NCI-H748 treated with DMSO at 0.1 percent for 48 hours (cell line): ENCODE results near the gene EPB41L5.
"Not testable (repeated sequence)": the region's sequence is repeated elsewhere in the genome, so short reads cannot be mapped to it uniquely, and the experiment has no call there.

Experiments
- DNase-seq: peaks from one replicate; lab custom pipeline; 2025; lab: John Stamatoyannopoulos, UW

The EPB41L5 gene

DNA sequence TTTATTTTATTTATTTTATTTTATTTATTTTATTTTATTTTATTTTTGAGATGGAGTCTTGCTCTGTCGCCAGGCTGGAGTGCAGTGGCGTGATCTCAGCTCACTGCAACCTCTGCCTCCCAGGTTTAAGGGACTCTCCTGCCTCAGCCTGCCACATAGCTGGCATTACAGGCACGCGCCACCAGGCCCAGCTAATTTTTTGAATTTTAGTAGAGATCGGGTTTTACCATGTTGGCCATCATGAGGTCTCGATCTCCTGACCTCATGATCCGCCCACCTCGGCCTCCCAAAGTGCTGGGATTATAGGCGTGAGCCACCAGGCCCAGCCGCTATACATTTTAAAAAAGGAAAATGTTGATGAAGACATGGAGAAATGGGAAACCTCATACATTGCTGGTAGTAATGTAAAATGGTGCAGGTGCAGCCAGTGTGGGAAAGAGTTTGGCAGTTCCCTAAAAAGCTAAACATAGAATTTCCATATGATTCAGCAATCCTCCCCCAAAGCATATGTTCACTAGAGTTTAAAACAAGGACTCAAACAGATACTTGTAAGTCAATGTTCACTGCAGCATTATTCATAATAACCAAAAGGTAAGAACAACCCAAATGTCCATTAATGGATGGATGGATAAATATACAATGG, 187.1 kb downstream of the EPB41L5 start:
- not testable (repeated sequence) for DNase-seq

DNA sequence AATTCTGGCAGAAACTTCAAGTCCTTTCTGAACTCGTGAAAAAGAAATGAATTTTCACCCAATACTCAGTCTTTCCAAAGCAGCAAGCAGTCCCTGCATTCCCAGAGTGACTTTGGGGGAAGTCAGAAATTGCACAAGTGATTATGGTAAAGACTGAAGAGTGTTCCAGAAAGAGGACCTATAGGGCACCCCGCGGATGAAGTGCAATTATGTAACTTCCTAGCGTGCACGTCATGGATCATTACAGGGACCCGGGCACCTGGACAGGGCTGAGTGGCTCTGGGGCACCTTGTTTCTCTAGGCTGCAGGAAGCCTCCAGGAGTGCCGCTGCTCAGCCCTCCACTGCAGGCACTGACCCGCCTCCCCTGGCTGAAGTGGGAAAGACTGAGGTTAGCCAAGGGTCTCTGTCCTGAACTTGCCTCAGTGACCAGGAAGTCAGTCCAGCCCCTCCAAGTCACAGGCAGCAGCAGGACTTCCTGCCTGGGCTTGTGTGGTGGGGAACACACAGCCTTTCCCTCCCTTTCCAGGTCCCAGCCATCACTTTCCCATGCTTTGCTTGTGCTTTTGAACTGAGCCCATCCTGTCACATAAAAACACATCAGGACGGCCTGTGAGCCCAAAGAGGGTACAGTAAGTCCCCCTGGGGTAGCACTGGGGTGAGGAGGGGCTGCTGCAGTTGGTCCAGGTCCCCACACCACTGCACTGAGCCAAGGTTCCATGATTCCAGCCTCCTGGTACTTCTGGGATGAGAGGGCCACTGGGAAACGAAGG, 190.6 kb downstream of the EPB41L5 start:
- DNase-seq, result no peak

DNA sequence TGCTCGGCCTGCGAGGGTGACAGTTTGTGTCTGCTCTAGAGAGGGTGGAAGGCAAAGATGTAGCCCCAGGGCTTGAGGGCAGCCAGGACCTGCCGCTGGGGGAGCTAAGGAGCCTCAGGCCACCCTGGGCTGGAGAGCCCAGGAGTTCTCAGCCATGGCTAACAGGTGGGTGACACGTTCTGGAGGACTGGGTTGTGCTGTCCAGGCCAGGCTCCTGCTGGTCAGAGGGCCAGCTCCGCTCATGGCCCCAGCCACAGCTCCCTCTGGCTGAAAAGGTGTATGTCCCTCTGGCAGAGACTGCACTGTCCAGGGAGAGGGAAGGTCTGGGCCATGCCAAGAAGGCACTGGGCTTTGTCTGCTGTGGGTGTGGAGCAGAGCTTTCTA, 191.1 kb downstream of the EPB41L5 start:
- DNase-seq, result no peak

DNA sequence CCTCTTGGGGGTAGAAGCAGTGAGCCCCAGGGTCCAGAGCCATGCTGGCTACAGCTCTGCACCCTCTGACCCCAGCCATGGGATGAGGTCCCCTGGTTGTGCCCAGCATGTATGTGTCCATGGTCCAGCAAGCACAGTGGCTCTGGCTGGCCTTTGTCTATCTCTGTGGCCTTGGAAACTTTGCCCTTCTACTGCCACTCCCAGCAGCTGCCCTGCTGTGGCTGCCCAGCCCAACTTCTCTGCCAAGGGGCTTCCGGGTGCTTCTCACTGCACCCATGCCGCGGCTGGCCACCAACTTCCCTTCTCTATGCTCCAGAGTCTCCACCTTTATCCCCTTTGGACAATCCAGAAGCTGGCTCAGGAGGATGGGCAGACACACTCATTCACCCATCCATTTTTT, 191.5 kb downstream of the EPB41L5 start:
- DNase-seq, result no peak

DNA sequence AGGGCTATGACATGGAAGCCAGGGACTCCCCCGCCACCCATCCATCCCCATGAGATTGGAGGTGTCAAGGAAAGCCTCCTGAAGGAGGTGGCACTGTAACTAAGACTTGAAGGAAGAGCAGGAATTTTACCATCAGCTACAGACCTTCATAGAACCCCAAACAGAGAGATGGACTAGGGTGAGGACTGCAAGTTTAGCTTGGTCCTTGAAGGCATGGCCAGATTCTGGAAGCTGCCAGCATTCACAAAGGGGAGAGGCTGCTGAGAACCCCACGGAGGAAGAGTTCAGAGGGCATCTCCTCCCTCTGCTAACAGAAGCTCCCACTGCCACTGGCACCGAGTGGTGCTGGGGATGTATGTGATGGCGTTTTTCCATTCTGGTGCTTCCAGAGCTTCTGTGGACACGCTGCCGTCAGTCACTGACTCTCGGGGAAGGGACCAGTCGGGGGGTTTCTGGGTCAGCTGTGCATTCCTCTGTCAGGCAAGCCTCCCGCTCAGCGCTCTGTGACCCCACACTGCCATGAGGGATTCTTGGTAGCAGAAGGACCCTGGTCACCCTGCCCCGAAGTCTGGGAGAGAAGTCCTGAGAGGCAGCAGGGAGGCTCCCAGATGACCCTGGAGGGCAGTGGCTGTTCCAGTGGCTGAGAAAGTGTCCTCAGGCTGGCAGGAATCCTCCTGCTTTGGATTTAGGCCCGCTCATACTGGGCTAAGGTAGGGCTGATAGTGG, 192.2 kb downstream of the EPB41L5 start:
- DNase-seq, result no peak

DNA sequence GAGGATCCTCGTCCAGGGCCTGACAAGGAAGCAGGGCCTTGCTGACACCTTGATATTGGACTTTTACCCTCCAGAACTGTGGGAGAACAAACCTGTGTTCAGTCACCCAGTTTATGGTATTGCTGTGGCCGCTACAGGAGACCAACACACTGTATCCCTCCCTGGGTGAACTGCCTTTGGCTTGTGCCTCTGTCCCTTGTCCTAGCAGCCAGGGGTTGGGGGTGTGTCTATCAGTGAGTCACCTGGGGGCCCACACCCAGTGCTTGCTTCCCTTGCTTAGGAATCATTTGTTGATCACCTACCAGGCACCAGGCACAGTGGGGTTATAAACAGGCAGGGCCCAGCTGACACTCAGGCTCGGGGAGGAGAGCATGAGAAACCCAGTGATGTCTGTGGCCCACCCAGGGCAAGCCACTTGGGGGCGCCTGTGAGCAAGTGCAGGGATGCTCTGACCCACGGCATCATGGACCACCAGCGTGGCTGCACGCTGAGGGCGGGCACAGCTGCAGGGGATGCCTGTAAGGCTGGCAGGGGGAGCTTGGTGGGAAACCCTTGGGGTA, 193.2 kb downstream of the EPB41L5 start:
- DNase-seq, result no peak

DNA sequence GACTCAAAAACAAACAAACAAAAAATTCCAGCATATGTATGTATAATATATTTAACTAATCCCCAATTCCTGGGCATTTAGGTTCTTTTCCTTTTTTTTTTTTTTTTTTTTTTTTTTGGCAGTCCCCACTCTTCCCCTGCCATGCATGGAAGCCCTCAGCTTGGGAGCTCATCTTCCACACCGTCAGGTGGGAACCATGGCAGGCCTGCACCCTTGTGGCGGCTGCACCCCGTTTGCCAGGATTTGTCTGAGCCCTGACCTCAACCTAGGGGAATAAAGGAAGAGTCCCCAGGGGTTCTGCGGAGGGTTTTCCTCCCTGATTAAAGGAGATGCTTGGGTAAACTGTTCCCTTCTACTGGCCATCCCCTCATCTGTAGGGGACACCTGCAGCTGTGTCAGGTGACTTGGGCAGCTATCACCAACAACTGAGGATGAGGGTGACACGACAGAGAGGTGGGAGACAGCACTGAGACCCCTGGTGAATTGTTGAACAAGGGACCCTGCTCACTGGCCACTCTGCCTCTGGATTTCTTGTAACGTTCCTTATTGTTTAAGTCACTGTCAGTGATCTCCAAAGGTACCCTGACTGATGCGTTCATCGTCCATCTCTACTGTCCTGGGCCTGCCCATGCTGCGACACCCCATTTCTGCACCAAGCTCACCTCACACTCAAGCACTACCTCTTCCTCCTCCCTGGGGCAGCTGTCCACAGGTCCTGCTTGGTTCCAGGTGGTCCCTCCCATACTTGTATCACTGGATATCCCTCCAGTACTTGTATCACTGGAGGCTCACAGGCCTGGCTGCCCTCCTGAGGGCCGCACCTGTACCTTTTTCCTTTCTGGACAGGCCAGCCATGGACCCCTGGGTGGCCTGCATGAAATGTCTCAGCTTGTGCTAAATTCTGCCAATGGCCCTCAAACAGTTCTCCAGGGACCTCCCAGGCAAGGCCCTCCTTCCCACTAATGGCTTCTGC, 195.8 kb downstream of the EPB41L5 start:
- DNase-seq, result no peak

DNA sequence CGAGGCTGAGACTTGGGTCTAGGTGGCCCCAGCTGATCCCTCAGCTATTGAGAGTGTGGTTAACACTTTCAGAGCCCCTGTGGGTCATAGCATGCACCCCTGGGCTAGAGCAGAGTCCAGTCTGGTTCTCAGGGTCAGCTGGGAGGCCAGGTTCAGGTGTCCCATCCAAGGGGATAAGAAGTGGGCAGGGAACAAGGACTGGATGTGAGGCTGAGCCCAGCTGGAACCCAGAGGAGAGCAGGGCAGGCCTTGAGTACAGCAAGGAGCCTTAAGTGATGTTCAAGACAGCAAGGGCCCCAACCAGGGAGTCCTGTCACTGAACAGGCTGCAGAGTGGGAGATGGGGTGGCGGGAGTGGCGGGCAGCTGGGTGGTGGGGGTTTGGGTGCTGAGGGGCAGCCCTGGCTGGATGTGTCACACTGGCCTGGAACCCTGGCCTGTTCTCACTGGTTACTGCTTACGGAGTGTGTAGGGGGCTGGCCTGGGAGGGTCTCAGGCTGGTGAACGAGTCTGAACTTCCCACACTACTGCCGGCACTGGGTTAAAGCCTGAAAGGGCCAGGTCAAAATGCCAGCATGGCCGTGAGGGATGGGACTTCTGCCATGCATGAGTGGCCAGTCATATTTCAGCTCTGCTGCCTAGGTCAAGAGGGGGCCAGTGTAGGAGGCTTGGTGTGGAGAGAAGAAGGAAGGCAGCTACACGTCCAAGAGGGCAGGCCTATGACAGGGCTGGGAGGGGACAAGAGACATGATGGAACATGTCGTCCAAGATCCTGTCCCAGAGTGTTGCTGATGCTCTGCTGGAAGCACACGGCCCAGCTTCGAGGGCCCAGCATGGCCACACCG, 196.8 kb downstream of the EPB41L5 start:
- no peak for DNase-seq

DNA sequence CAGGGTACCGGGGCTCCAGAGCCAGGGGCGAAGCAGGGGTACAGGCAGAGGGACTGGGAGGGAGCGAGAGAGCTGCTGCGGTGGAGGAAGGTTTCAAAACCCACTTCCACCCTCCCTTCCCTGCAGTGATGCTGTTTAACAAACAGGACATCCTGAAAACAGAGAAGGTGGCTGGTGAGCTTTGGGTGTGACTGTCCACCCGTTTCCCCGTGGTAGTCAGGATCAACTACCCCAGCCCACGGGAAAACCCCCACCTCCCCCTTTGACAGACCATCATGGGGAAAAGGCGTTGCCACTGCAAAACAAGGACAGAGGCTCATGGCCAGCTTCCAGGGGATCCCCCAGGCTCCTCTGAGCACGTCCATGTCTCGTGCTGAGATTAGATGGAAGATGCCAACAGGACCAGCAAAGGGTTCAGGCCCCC, 197.4 kb downstream of the EPB41L5 start:
- DNase-seq, result no peak

DNA sequence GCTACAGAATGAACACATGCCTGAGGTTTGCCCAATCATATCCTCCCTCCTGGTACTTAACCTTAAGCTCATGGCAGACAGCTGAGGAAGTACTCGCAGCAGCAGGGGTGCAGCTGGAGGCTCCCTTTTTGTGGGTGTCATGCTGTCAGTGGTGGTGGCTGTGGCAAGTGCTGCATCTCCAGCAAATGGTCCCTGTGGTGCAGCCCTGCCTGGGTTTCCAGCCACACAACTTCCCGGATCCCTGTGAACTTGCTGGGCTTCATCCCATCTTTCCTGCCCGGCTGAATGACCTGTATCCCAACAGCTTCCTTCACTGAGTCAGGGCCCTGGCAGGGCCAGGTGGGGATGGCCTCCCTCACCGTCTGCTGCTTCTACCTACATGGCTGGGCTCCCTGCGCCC, 205.3 kb downstream of the EPB41L5 start:
- DNase-seq, result no peak

DNA sequence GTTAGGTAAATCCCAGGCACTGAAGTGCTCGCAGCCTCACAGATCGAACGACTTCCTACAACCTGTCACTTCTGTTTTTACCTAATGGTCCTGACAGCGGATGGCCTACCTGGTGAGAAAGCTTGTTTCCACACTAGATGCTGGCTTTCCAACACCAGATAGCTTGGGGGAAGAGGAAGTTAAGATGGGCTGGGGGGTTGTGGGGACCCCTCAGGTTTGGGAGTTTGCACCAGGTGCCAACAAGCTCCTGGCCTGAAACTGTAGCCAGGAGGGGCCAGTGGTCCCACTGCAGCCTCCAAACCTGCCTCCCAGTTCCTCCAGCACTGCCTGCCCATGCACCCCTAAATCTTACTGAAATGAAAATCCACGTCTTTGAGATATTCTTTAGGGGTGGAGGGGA, 206.4 kb downstream of the EPB41L5 start:
- DNase-seq, result no peak

DNA sequence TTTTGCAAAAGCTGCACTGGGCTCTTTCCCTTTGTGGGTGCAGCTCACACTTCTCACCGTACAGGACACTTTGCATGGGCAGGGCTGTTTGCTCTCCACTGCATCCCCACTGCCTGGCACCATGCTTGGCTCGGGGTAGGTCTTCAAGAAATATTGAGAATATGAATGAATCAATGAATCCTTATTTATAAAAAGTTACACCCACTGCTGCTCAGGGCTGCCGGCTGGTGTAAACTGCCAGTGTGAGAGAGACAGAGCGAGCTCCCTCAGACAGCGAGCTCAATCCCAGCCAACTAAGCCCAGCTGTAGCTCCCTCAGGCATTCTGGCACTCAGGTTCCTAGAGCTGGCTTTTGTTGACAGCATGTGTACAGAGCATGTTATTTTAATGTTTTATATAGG, 206.9 kb downstream of the EPB41L5 start:
- DNase-seq, result no peak

DNA sequence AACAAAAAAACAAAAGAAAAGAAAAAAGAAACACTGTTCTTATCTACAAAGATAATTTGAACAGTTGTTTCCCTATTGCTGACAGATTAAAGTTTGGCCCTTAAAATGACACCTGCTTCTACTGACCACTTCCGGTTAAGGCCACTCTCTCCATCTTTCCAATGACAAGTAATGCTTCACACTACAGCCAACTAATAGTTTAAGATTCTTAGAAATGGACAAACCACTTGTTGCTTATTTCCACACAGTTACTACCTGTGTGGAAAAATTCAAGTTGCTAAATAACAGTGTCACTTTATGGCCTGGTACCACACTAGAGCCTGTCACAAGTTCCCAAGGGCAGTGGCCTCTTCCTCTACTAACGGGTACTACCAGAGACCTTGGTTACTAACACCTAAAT, 207.9 kb downstream of the EPB41L5 start:
- DNase-seq, result no peak

DNA sequence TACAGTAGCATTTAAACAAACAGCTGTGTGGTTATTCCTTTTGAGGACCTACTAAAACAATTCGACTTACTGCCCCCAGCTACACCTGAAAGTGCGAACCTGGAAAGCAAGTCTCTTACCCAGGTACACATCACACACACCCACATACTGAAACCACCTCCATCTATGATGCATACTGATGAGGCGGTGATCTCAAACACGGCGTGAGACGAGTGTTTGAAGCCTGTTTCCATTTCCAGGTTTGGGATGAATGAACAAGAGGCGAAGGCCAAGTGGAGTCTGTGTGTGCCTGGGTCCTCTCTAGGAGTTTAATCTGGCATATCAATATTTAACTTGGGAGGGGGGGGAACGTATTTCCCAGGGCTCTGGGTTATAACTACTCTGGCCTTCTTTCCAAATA, 208.7 kb downstream of the EPB41L5 start:
- no peak for DNase-seq

DNA sequence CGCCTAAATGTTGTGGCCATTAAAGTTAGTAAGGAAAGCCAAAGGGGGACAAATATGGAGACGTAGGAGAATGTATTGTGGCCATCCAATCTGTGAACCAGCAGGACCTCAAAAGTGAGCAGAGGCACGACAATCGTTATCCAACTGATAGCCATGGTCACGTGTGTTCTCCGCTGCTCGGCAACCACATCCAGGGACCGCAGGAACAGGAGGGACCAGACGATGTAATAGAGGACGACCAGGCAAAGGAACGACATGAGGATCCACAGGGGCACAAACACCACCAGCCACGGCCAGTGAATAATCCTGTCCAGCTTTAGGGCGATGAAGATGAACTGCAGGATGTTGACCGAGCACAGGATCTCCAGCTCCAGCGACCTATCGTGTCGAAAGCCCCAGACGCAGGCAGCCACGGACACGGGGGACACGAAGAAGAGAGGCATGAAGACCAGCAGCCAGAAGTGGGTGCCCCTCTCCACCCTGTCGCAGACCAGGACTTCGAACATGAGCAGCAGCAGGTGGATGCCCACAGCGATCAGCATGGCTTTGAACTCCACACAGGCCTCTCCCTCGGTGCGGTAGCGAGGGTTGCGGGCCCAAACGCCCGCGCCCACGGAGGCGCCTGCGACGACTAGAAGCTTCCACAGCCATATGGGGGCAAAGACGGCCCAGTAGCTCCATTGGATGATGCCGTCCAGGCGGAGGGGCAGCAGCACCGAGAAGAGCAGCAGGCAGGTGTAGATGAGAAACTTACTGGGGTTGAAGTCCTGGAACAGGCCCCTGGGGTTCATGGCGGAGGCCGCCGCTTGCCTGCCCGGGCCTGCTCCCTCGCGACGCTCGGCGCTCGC, 209.5 kb downstream of the EPB41L5 start:
- DNase-seq, result no peak

DNA sequence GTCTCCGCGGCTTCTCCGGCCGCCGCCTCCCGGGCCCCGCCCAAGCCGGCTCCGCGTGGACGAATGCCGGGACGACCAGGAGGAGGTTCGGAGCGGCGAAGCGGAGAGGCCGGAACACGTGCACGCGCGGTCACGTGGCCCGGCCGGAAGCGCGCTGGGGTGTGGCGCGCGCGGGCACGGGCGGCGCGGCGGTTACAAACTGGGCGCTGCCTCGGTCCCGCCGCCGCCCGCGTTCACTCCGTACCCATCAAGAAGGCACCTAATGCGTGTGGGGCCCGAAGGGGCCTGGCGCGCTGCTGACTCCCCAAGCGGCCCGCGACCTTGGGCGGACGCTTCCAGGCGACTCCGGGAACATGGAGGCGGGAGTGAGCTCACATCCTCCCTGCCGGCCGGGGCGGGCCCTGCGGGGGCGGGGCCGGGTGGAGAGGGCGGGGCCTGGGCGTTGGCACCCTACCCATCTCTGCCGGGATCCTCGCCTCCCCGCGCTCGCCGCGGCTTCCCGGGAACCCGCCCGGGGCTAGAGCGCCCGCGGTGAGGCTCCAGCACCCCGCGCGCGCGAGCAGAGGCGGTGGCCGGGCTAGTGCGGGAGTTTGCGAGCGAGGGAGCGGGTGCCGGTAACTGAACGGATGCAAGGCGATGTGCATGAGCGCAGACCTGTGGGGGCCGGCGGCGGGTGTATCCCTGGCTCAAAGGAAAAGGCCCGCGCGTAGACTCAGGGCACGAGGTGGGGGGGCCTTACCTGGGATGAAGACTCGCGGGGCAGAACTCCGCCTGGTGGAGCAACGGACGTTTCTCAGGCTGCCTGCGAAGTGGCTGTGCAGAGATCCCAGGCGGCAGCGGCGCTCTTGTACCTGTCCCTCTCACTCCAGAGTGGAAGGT, 210.4 kb downstream of the EPB41L5 start, which contains the start of gene TMEM185B:
Gene TMEM185B (minus strand): TSS at position 367 of the 879 bp plus-strand sequence. CDS start 424 bp downstream, outside the sequence.
- DNase-seq, result peak; percentile 45

DNA sequence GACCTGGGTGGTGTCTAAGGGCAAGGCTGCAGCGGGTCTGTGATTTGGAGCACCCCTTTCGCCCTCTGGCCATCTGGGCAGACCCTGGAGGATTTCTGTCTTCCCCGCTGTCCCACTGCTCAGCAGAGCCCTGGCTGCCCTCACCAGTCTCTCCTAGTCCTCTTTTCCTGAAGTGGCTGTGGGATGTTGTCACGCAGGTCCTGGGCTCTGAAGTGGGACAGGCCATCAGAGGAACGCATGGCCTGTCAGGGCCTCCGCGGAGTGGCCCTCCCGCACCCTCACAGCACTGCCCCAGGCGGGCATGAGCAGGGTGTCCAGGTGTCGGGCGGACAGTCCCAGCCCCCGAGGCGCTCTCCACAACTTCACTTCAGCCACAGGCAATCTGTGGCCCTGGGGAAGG, 211.4 kb downstream of the EPB41L5 start:
- no peak for DNase-seq

DNA sequence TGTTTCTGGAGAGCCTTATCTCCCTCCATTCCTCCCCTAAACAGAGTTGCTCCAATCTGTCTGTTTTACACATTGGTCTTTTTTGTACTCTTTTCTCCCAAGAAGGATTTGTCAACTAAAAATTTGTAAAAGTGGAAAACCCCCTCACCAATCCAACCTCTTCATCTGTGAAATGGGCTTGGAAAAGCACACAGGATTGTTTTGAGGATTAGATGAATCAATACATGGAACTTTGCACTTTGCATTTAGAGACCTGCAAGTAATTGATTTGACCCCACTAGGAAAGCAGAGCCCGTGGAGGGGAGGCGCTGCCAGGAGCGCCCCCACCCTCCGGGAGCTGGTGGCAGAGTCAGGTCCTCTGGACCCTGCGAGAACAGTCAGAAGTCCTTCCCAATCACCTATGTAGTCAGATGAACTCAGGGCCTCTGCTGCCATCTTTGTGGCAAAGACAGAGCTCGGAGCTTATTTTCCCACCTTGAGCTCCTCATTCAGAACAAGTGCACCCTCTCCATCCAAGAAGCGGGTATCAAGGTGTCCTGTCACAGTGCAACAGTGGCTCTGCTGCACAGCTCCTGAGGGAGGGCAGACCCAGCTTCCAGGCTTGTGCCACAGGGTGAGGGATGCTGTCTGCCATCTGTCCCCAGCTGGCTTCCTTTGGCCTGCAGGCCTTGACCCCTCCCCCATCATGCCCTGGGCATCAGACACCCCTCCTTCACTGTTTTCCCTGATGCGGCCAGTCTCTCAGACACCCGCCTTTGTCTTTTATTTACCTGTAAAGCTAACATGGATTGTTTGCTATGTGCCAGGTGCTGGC, 212.1 kb downstream of the EPB41L5 start:
- peak; percentile 17 for DNase-seq
